Heart left ventricle (tissue), 13 donors: ENCODE measurements around the gene ADCY5.

Experiments used
- CTCF ChIP-seq, 12 donors: fragments of 200-600 bp; sonication (generic) in 4 of 12; IDR thresholded peaks; one replicate each; pipeline versions ENCODE4 v1.5.0 to v1.8.0; 2018 to 2022; ENCODE audit warnings: antibody characterized with exemption in 12 of 12, mild to moderate bottlenecking in 5 of 12
- POLR2A ChIP-seq, 2 donors: fragments of 450-650 bp; IDR thresholded peaks; one replicate each; pipeline ENCODE4 v1.6.1; 2017; ENCODE audit warnings: antibody characterized with exemption in 2 of 2, mild to moderate bottlenecking in 2 of 2, moderate library complexity in 2 of 2
- donor health status: ischemic (EF 13 %, LVEDD 7.1; RV severe dilation, severe dysfunction).
- donor health status: DM: no; HTN: yes; CAD: no.
- donor health status: DM: no; HTN: no; CAD: no.
- donor health status: ischemic (EF 25% LVEDD 6.9; RV normal size, moderate dysfunction).
- donor health status: ischemic (EF 25% LVEDD 5.7; RV mildly dilated, moderate dysfunction).
- donor health status: ischemic (EF 35%, LVEDD 5.7; RV mildly dilated, moderate dysfunction).
- donor health status: nonischemic (EF 11% LVEDD 7.7; RV severe dilation, severe dysfunction).
- donor health status: DM: yes; HTN: yes; CAD: no.
- donor health status: PGD.
- donor health status: ischemic (EF 29% LVEDD 5.4; RV normal size, mild dysfunction).
- donor health status: nonischemic (EF 23%, LVEDD 6.1; RV moderate dilation, normal function).

GRCh38 chr3:123310186-123310585, 138.7 kb downstream of the ADCY5 start:
- TF ChIP-seq CTCF (IDR thresholded peaks at IDR 0.05) (no peak), POLR2A (IDR thresholded peaks at IDR 0.05) (no peak)
